Islet of Langerhans (tissue), 1 donor: ENCODE data around the gene CLVS2.
A peak's percentile ranks its signal among the peaks of the same experiment; 100 is the strongest.

Experiments used
- FAIRE-seq: peaks from one replicate; lab custom pipeline; 2011; peaks lifted over from hg19 to GRCh38; lab: Jason Lieb, UNC

The CLVS2 gene

GRCh38 chr6:122995921-122996793, at the start of gene CLVS2:
TSS of gene CLVS2 (plus strand) at chr6:122996235. CDS start at chr6:122997778, 1,543 bp downstream.
- no peak for FAIRE-seq

- no peak for FAIRE-seq
Observed at GRCh38 chr6:122947355-122947754, 48.7 kb upstream of the CLVS2 start.

- no peak for FAIRE-seq
Observed at GRCh38 chr6:122953766-122954165, 42.3 kb upstream of the CLVS2 start.

GRCh38 chr6:122956376-122956775, 39.7 kb upstream of the CLVS2 start:
- no peak for FAIRE-seq

- FAIRE-seq = no peak
Observed at GRCh38 chr6:122962000-122962624, 33.9 kb upstream of the CLVS2 start.

- FAIRE-seq = no peak
Observed at GRCh38 chr6:122969999-122970533, 26.0 kb upstream of the CLVS2 start.

GRCh38 chr6:122977180-122977579, 18.9 kb upstream of the CLVS2 start:
- FAIRE-seq = no peak

- FAIRE-seq = no peak
Observed at GRCh38 chr6:122984393-122984792, 11.6 kb upstream of the CLVS2 start.

- FAIRE-seq = no peak
Observed at GRCh38 chr6:122994256-122994655, 1.8 kb upstream of the CLVS2 start.

GRCh38 chr6:122996794-122997505, 915 bp downstream of the CLVS2 start:
- FAIRE-seq = no peak

GRCh38 chr6:122997541-122998150, 1.6 kb downstream of the CLVS2 start:
- no peak for FAIRE-seq

GRCh38 chr6:122998403-122998975, 2.5 kb downstream of the CLVS2 start:
- no peak for FAIRE-seq

- FAIRE-seq = no peak
Observed at GRCh38 chr6:123000244-123000770, 4.3 kb downstream of the CLVS2 start.

GRCh38 chr6:123001540-123001939, 5.5 kb downstream of the CLVS2 start:
- FAIRE-seq = no peak

GRCh38 chr6:123007885-123008284, 11.8 kb downstream of the CLVS2 start:
- FAIRE-seq = no peak

- no peak for FAIRE-seq
Observed at GRCh38 chr6:123009059-123009458, 13.0 kb downstream of the CLVS2 start.

- no peak for FAIRE-seq
Observed at GRCh38 chr6:123014835-123015234, 18.8 kb downstream of the CLVS2 start.

- FAIRE-seq = peak; percentile 84
Observed at GRCh38 chr6:123016431-123017103, 20.5 kb downstream of the CLVS2 start.

GRCh38 chr6:123017104-123017682, 21.2 kb downstream of the CLVS2 start:
- no peak for FAIRE-seq

- no peak for FAIRE-seq
Observed at GRCh38 chr6:123022975-123023374, 26.9 kb downstream of the CLVS2 start.

- FAIRE-seq = no peak
Observed at GRCh38 chr6:123024976-123025375, 28.9 kb downstream of the CLVS2 start.
